Stimulated activated naive B cell treated with anti-CD40 and anti-IgM and Interleukin-4, amounts not matched to agents 10 μg/mL and 1 μg/mL and 100 μg/mL, for 72 hours (primary cell): ENCODE results near the gene C5orf22.

Experiments
- ATAC-seq, 2 donors: fragments of 150-1000 bp; cut with Tn5 transposase; replicated peaks; 2 replicates each; pipeline ENCODE4 v1.10.0; 2021; ENCODE audit warnings: moderate library complexity in 1 of 2
- DNase-seq: peaks from one replicate; pipeline ENCODE4 v3.0.0; 2021
- H3K27ac Mint-ChIP-seq: one replicate; pipeline ENCODE4 v1.8.0; 2022; ENCODE audit warnings: mild to moderate bottlenecking, mixed read lengths
- H3K27me3 Mint-ChIP-seq, 2 donors: one replicate each; pipeline ENCODE4 v1.8.0; 2022; ENCODE audit warnings: mixed read lengths in 2 of 2
- H3K36me3 Mint-ChIP-seq, 2 donors: one replicate each; pipeline ENCODE4 v1.8.0; 2022; ENCODE audit warnings: mixed read lengths in 2 of 2, mild to moderate bottlenecking in 1 of 2
- H3K4me1 Mint-ChIP-seq, 2 donors: one replicate each; pipeline ENCODE4 v1.8.0; 2022; ENCODE audit warnings: mixed read lengths in 2 of 2, mild to moderate bottlenecking in 1 of 2
- H3K4me3 Mint-ChIP-seq, 2 donors: one replicate each; pipeline ENCODE4 v1.8.0; 2022; ENCODE audit warnings: mild to moderate bottlenecking in 2 of 2, mixed read lengths in 2 of 2, moderate library complexity in 1 of 2
- H3K9me3 Mint-ChIP-seq, 2 donors: one replicate each; pipeline ENCODE4 v1.8.0; 2022; ENCODE audit warnings: mixed read lengths in 2 of 2, mild to moderate bottlenecking in 1 of 2

Gene C5orf22

GRCh38 chr5:31568302-31568835 is 36.3 kb downstream of the C5orf22 start:
- Mint-ChIP-seq H3K4me1 (peaks cover 0 to 6% of the 10 kb centered on the region in 2 donors), H3K27me3 (peaks cover 12 to 13% of the 10 kb centered on the region in 2 donors), H3K27ac (no peak overlapping the region), H3K4me3 (no peak overlapping the region), H3K9me3 (peaks cover 15 to 18% of the 10 kb centered on the region in 2 donors), H3K36me3 (peaks cover 15 to 22% of the 10 kb centered on the region in 2 donors)
- ATAC-seq (no peak), DNase-seq (no peak)

- no peak for DNase-seq
- H3K27me3 Mint-ChIP-seq, result peaks cover 12 to 17% of the 10 kb centered on the region in 2 donors
- peaks cover 14 to 17% of the 10 kb centered on the region in 2 donors for H3K9me3 Mint-ChIP-seq
- H3K36me3 Mint-ChIP-seq, result peaks cover 14 to 21% of the 10 kb centered on the region in 2 donors
- H3K27ac Mint-ChIP-seq, result no peak overlapping the region
- H3K4me1 Mint-ChIP-seq, result peaks cover 0 to 10% of the 10 kb centered on the region in 2 donors
- ATAC-seq, result no peak
- H3K4me3 Mint-ChIP-seq, result no peak overlapping the region
Observed at GRCh38 chr5:31569068-31569467, 37.0 kb downstream of the C5orf22 start.

GRCh38 chr5:31573494-31574142 is 41.5 kb downstream of the C5orf22 start:
- Mint-ChIP-seq H3K36me3 (no peaks in the 10 kb centered on the region), H3K27me3 (peaks cover 17 to 39% of the 10 kb centered on the region in 2 donors)
- ATAC-seq, result peak; percentile 97 to 99

GRCh38 chr5:31574772-31575171 is 42.7 kb downstream of the C5orf22 start:
- no peak overlapping the region for H3K27ac Mint-ChIP-seq
- no peaks in the 10 kb centered on the region for H3K9me3 Mint-ChIP-seq
- H3K36me3 Mint-ChIP-seq, result no peaks in the 10 kb centered on the region
- H3K4me3 Mint-ChIP-seq, result no peak overlapping the region
- ATAC-seq, result no peak
- DNase-seq, result no peak
- H3K27me3 Mint-ChIP-seq, result peaks cover 17 to 39% of the 10 kb centered on the region in 2 donors
- peaks cover 2 to 10% of the 10 kb centered on the region in 2 donors for H3K4me1 Mint-ChIP-seq

More at GRCh38 chr5:31573494-31574142, 41.5 kb downstream of the C5orf22 start:
- DNase-seq, result peak; percentile 13
- Mint-ChIP-seq H3K4me1 (peaks cover 2 to 10% of the 10 kb centered on the region in 2 donors), H3K27ac (no peak overlapping the region), H3K9me3 (no peaks in the 10 kb centered on the region), H3K4me3 (no peak overlapping the region)

GRCh38 chr5:31577438-31577837 is 45.3 kb downstream of the C5orf22 start:
- H3K36me3 Mint-ChIP-seq, result no peaks in the 10 kb centered on the region
- H3K27ac Mint-ChIP-seq, result no peak overlapping the region
- DNase-seq, result no peak
- peaks cover 22 to 35% of the 10 kb centered on the region in 2 donors for H3K27me3 Mint-ChIP-seq
- H3K9me3 Mint-ChIP-seq, result no peaks in the 10 kb centered on the region
- ATAC-seq, result no peak
- H3K4me1 Mint-ChIP-seq, result peaks cover 2 to 7% of the 10 kb centered on the region in 2 donors
- H3K4me3 Mint-ChIP-seq, result no peak overlapping the region

GRCh38 chr5:31579558-31579957 is 47.5 kb downstream of the C5orf22 start:
- ATAC-seq, result no peak
- Mint-ChIP-seq H3K4me1 (no peaks in the 10 kb centered on the region), H3K9me3 (no peaks in the 10 kb centered on the region), H3K27me3 (peaks cover 28 to 31% of the 10 kb centered on the region in 2 donors), H3K27ac (no peak overlapping the region), H3K4me3 (no peak overlapping the region), H3K36me3 (no peaks in the 10 kb centered on the region)
- DNase-seq, result no peak

- Mint-ChIP-seq H3K9me3 (peaks cover 0 to 3% of the 10 kb centered on the region in 2 donors), H3K27ac (no peak overlapping the region), H3K27me3 (peaks cover 22 to 31% of the 10 kb centered on the region in 2 donors), H3K4me1 (no peaks in the 10 kb centered on the region), H3K36me3 (no peaks in the 10 kb centered on the region), H3K4me3 (no peak overlapping the region)
- DNase-seq (no peak), ATAC-seq (no peak)
Observed at GRCh38 chr5:31581498-31582099, 49.5 kb downstream of the C5orf22 start.

GRCh38 chr5:31583129-31583528 is 51.0 kb downstream of the C5orf22 start:
- H3K4me3 Mint-ChIP-seq, result no peak overlapping the region
- H3K9me3 Mint-ChIP-seq, result peaks cover 0 to 3% of the 10 kb centered on the region in 2 donors
- no peaks in the 10 kb centered on the region for H3K4me1 Mint-ChIP-seq
- ATAC-seq (no peak), DNase-seq (no peak)
- H3K36me3 Mint-ChIP-seq, result no peaks in the 10 kb centered on the region
- H3K27me3 Mint-ChIP-seq, result peaks cover 19 to 30% of the 10 kb centered on the region in 2 donors
- H3K27ac Mint-ChIP-seq, result no peak overlapping the region

GRCh38 chr5:31585166-31585894 is 53.2 kb downstream of the C5orf22 start:
- peaks cover 16 to 27% of the 10 kb centered on the region in 2 donors for H3K27me3 Mint-ChIP-seq
- peaks cover 0 to 3% of the 10 kb centered on the region in 2 donors for H3K9me3 Mint-ChIP-seq
- no peak overlapping the region for H3K27ac Mint-ChIP-seq

GRCh38 chr5:31585895-31586270 is 53.8 kb downstream of the C5orf22 start:
- DNase-seq (no peak), ATAC-seq (no peak)
- H3K4me3 Mint-ChIP-seq, result no peak overlapping the region
- no peak overlapping the region for H3K27ac Mint-ChIP-seq
- H3K4me1 Mint-ChIP-seq, result no peaks in the 10 kb centered on the region
- H3K36me3 Mint-ChIP-seq, result no peaks in the 10 kb centered on the region
- H3K9me3 Mint-ChIP-seq, result peaks cover 0 to 3% of the 10 kb centered on the region in 2 donors
- peaks cover 16 to 27% of the 10 kb centered on the region in 2 donors for H3K27me3 Mint-ChIP-seq

More at GRCh38 chr5:31585166-31585894, 53.2 kb downstream of the C5orf22 start:
- Mint-ChIP-seq H3K36me3 (no peaks in the 10 kb centered on the region), H3K4me1 (no peaks in the 10 kb centered on the region), H3K4me3 (no peak overlapping the region)
- no peak for DNase-seq
- no peak for ATAC-seq

GRCh38 chr5:31587546-31587945 is 55.4 kb downstream of the C5orf22 start:
- peaks cover 0 to 3% of the 10 kb centered on the region in 2 donors for H3K9me3 Mint-ChIP-seq
- ATAC-seq, result no peak

GRCh38 chr5:31593665-31594064 is 61.6 kb downstream of the C5orf22 start:
- no peak for ATAC-seq

More at GRCh38 chr5:31587546-31587945, 55.4 kb downstream of the C5orf22 start:
- no peak overlapping the region for H3K4me3 Mint-ChIP-seq
- DNase-seq, result no peak
- H3K4me1 Mint-ChIP-seq, result no peaks in the 10 kb centered on the region
- peaks cover 11 to 22% of the 10 kb centered on the region in 2 donors for H3K27me3 Mint-ChIP-seq
- no peak overlapping the region for H3K27ac Mint-ChIP-seq
- no peaks in the 10 kb centered on the region for H3K36me3 Mint-ChIP-seq

GRCh38 chr5:31596354-31596753 is 64.3 kb downstream of the C5orf22 start:
- peaks cover 4 to 5% of the 10 kb centered on the region in 2 donors for H3K27me3 Mint-ChIP-seq
- ATAC-seq, result no peak
- peaks cover 4 to 12% of the 10 kb centered on the region in 2 donors for H3K4me1 Mint-ChIP-seq
- H3K36me3 Mint-ChIP-seq, result no peaks in the 10 kb centered on the region
- no peak for DNase-seq
- no peak overlapping the region for H3K4me3 Mint-ChIP-seq
- no peak overlapping the region for H3K27ac Mint-ChIP-seq
- H3K9me3 Mint-ChIP-seq, result no peaks in the 10 kb centered on the region

More at GRCh38 chr5:31593665-31594064, 61.6 kb downstream of the C5orf22 start:
- Mint-ChIP-seq H3K4me1 (peaks cover 2 to 9% of the 10 kb centered on the region in 2 donors), H3K27ac (no peak overlapping the region), H3K4me3 (no peak overlapping the region), H3K36me3 (no peaks in the 10 kb centered on the region), H3K9me3 (no peaks in the 10 kb centered on the region), H3K27me3 (peaks cover 4 to 5% of the 10 kb centered on the region in 2 donors)
- no peak for DNase-seq
